GM12864 (cell line): ENCODE data around the gene CYSTM1.

Experiments used
- DNase-seq: peaks from one replicate; pipeline ENCODE4 v3.0.0-alpha.2; 2011; ENCODE audit warnings: low read depth
- H3K4me3 ChIP-seq: 2 replicates; pipeline ENCODE4 v1.5.1; 2011; ENCODE audit warnings: mild to moderate bottlenecking, low read depth, low read length, control low read depth
- TF ChIP-seq, protein P1 (sequence below): IDR thresholded peaks from 2 replicates; pipeline ENCODE4 v1.5.1; 2011; ENCODE audit warnings: low read depth, mild to moderate bottlenecking, moderate library complexity, low read length, control low read depth, inconsistent platforms; ENCODE audit errors: missing control alignments

CYSTM1 gene

DNA sequence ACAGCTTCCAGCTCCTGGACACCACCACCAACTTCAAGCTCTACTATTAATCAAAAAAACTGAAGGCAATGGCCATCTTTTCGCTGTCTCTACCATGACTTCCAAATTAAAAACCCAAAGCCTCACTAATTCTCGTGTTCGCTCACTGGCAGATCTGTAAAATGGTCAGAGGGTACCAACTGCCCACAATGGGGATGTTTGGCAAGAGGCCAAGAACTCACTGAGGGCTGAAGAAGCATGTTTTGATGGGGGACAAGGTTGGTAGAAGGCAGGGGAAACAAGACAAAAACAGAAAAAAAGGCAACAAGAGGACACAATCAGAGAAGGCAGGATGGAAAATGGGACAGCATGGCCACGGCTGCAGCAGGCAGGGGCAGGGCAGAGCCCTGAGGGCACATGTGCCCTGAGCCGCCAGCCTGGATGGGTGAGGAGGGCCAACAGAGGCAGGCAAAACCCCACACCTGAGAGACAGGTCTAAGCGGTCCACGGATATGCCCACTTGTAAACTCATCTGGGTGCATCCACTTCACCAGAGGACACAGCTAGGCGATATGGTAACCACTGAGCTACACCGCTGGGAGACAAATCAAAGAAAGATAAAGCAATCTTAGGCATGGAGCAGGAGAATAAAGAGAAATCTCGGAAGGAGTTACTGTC lies 77.6 kb downstream of the CYSTM1 start:
- no peak for DNase-seq
- TF ChIP-seq, protein P1, sequence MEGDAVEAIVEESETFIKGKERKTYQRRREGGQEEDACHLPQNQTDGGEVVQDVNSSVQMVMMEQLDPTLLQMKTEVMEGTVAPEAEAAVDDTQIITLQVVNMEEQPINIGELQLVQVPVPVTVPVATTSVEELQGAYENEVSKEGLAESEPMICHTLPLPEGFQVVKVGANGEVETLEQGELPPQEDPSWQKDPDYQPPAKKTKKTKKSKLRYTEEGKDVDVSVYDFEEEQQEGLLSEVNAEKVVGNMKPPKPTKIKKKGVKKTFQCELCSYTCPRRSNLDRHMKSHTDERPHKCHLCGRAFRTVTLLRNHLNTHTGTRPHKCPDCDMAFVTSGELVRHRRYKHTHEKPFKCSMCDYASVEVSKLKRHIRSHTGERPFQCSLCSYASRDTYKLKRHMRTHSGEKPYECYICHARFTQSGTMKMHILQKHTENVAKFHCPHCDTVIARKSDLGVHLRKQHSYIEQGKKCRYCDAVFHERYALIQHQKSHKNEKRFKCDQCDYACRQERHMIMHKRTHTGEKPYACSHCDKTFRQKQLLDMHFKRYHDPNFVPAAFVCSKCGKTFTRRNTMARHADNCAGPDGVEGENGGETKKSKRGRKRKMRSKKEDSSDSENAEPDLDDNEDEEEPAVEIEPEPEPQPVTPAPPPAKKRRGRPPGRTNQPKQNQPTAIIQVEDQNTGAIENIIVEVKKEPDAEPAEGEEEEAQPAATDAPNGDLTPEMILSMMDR, result no peak
- H3K4me3 ChIP-seq, result no peak overlapping the region

DNA sequence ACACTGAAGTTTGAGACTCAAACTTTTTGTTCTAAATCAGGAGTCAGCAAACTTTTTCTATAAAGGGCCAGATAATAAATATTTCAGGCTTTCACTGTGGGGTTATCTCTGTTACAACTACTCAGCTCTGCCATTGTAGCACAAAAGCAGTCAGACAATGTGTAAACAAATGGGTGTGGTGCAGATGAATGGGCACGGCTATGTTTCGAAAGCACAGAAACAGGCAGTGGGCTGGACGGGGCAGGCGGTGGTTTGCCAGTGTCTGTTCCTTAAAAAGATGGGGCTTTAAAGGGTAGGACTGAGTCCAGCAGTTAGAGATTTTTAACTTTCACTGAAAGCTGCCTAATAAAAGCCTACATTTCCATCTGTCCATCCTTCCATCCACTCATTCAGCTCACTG lies 79.0 kb downstream of the CYSTM1 start:
- TF ChIP-seq, protein P1, result no peak
- H3K4me3 ChIP-seq, result no peak overlapping the region
- DNase-seq, result no peak

DNA sequence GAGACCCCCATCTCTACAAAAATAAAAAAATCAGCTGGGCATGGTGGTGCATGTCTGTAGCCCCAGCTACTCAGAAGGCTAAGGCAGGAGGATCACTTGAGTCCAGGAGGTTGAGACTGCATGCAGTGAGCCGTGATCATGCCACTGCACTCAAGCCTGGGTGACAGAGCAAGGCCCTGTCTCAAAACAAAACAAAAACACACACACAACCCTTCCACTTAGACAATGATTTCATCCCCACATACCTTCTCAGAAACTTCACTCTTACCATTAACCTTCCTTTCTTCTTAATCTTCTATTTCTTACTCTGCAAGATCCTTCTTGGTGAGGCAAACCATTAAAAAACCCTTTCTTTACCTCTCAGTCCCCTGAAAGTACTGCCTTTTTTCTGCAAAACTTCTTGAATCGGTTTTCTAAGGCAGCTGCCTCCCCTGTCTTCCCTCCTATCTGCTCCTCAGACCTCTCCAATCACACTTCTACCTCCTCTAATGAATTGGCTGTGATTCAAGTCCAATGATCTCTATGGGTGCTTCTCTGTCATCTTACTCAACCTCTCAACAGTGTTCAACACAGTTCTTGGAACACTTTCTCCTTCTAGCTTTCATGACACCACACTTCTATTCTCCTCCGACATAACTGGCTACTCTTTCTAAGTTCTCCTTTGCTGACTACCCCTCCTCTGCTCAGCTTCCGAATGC lies 80.6 kb downstream of the CYSTM1 start:
- DNase-seq, result no peak
- no peak overlapping the region for H3K4me3 ChIP-seq
- TF ChIP-seq, protein P1, result no peak

DNA sequence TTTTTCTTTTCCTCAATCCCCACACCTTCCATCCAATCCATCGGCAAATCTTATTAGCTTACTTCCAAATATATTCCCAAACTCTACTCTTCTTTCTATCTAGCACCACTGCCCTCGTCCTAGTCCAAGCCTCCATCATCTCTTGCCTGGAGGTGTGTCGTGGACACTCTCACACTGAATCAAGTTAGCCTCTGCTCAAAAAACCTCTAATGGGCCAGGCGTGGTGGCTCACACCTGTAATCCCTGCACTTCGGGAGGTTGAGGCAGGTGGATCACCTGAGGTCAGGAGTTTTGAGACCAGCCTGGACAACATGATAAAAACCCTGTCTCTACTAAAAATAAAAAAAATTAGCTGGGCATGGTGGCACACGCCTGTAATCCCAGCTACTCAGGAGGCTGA lies 81.7 kb downstream of the CYSTM1 start:
- no peak overlapping the region for H3K4me3 ChIP-seq
- TF ChIP-seq, protein P1, result no peak
- DNase-seq, result no peak

DNA sequence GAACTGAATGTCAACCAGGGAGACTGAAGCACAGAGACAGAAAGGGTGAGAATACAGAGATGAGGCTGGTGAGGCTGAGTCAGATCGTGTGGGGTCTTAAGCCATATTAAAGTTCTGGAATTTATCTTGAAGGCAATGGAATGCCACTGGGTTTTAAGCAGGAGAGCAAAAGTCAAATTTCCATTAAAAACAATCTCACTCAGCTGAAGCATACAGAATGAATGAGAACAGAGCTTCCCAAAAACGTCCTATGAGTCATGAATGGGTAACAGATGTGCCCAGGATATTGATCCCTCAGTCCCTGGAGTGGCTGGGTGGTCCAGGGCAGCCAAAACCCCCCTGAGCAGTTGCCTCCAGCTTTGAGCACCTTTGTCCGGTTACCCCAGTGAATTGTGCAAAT lies 83.0 kb downstream of the CYSTM1 start:
- H3K4me3 ChIP-seq, result no peak overlapping the region
- TF ChIP-seq, protein P1, result no peak
- no peak for DNase-seq

DNA sequence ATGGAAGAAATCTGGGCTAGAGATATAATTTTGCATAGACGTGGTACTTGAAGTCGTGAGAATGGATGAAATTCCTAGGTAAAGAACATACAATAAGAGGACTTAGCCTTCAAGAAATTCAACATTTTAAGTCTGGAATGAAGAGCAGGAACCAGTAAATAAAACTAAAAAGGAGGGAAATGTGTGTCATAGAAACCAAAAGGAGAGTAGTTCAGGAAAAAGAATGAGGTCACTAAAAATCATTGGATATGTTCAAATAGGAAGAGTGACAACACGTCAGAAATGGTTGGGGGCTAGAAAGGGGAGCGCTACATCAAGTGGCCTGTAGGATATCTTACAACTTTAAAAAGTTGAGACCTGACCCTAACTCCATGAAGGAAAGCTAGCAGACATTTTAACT lies 83.9 kb downstream of the CYSTM1 start:
- TF ChIP-seq, protein P1, result no peak
- H3K4me3 ChIP-seq, result no peak overlapping the region
- DNase-seq, result no peak

DNA sequence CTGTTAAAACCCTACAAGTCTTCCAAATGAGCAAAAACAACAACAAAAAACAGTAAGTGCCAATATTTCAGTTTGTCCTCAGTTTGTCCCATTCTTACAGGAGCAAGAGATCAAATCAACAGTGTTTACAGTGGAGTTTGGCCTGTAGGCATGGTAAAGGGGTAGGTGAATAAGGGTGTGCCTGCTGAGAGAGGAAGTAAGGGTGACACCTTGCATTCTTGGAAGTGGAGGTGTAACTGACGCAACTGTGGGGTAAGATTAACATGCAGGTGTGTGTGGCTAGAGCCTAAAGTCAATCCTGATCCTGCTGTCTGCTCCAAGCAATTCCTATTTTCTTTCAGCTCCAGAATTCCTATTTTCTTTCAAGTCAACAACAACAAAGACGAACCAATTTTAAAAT lies 84.5 kb downstream of the CYSTM1 start:
- TF ChIP-seq, protein P1, result no peak
- DNase-seq, result no peak
- H3K4me3 ChIP-seq, result no peak overlapping the region
